Panc1 (cell line): Measurements from ENCODE around the gene NDEL1.

Source experiments
- CTCF ChIP-seq: fragments of 450-650 bp; IDR thresholded peaks from 2 replicates; pipeline ENCODE4 v1.5.1; 2017; ENCODE audit warnings: mild to moderate bottlenecking
- POLR2AphosphoS5 ChIP-seq: IDR thresholded peaks from 2 replicates; pipeline ENCODE4 v1.6.1; 2012; ENCODE audit warnings: mild to moderate bottlenecking, low read depth, low read length, moderate library complexity
- REST ChIP-seq, 2 experiments: IDR thresholded peaks; 2 replicates each; pipeline ENCODE4 v1.6.1; 2011 to 2012; ENCODE audit warnings: low read depth in 2 of 2, control low read depth in 1 of 2, low read length in 1 of 2, mild to moderate bottlenecking in 1 of 2, moderate library complexity in 1 of 2; ENCODE audit not compliant: insufficient read depth in 1 of 2
- SIN3A ChIP-seq: IDR thresholded peaks from 2 replicates; pipeline ENCODE4 v1.6.1; 2012; ENCODE audit warnings: low read depth, mild to moderate bottlenecking, low read length, moderate library complexity, borderline replicate concordance; ENCODE audit not compliant: insufficient read depth

GRCh38 chr17:8496081-8496480 is 60.4 kb downstream of the NDEL1 start:
- no peak for TF ChIP-seq CTCF
- no peak for TF ChIP-seq REST (IDR thresholded peaks at IDR 0.05; ENCODE audit: insufficient read depth in 1 of 2, low read depth in 2 of 2, low read length in 1 of 2)
- no peak for TF ChIP-seq POLR2AphosphoS5
- no peak for TF ChIP-seq SIN3A
